Measurements from ENCODE around the gene NTRK3. TPM values are rescaled to one million over a fixed set of nuclear protein-coding genes. Genes with fewer than 3 reads are reported as not detected.

NTRK3 gene
- total RNA-seq, 1 experiment from 2014 or later = not detected

DNA sequence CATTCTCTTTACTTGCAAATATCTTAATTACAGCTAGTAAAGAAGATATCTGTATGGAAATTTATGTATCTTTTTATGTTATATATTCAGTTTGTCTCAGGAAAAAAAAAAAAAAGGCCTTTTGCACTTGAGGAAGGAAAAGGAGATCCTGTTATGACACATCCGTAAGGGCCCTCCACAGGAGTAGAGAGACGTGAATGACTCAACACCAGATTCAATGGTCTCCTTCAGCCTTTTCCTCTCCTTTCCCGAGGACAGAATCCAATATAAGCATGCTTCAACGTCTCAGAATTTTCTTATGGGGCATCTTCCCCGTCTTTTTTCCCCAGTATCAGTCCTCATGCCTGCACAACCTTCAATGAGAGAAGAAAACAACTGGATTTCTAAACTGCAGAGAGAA lies 340.3 kb downstream of the NTRK3 start:
- POLR2A ChIA-PET = no interaction called here
- no peaks in the 10 kb centered on the region for H3K27me3 ChIP-seq (replicated peaks; ENCODE audit: control insufficient read depth, insufficient read depth, low read length)
- H3K9me3 ChIP-seq = no peaks in the 10 kb centered on the region
- Mint-ChIP-seq H3K4me3 (ENCODE audit: unreplicated experiment) (no peak overlapping the region), H3K27me3 (ENCODE audit: insufficient read depth, unreplicated experiment) (peaks cover 8% of the 10 kb centered on the region), H3K9me3 (ENCODE audit: unreplicated experiment) (no peaks in the 10 kb centered on the region), H3K4me1 (ENCODE audit: low read depth, unreplicated experiment) (no peaks in the 10 kb centered on the region), H3K27ac (ENCODE audit: unreplicated experiment) (no peak overlapping the region), H3K36me3 (ENCODE audit: insufficient read depth, unreplicated experiment) (no peaks in the 10 kb centered on the region)
- H3K4me3 ChIP-seq (ENCODE audit: low read depth, low read length) = no peak overlapping the region
- CTCF ChIA-PET = no interaction called here
- H3K36me3 ChIP-seq (ENCODE audit: control insufficient read depth, insufficient read depth, low read length) = no peaks in the 10 kb centered on the region
- BruUV-seq (replicated peaks) = no TSS peak
- no peaks in the 10 kb centered on the region for H3K4me1 ChIP-seq
- DNase-seq = no peak
- intact Hi-C loops (cut with micrococcal nuclease; ENCODE audit: unreplicated experiment) = no loop called here
- TF ChIP-seq, protein P1, sequence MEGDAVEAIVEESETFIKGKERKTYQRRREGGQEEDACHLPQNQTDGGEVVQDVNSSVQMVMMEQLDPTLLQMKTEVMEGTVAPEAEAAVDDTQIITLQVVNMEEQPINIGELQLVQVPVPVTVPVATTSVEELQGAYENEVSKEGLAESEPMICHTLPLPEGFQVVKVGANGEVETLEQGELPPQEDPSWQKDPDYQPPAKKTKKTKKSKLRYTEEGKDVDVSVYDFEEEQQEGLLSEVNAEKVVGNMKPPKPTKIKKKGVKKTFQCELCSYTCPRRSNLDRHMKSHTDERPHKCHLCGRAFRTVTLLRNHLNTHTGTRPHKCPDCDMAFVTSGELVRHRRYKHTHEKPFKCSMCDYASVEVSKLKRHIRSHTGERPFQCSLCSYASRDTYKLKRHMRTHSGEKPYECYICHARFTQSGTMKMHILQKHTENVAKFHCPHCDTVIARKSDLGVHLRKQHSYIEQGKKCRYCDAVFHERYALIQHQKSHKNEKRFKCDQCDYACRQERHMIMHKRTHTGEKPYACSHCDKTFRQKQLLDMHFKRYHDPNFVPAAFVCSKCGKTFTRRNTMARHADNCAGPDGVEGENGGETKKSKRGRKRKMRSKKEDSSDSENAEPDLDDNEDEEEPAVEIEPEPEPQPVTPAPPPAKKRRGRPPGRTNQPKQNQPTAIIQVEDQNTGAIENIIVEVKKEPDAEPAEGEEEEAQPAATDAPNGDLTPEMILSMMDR (IDR thresholded peaks at IDR 0.05; ENCODE audit: insufficient read depth in 1 of 2, low read depth in 1 of 2, low read length in 1 of 2, severe bottlenecking in 1 of 2, unreplicated experiment in 1 of 2) = no peak

DNA sequence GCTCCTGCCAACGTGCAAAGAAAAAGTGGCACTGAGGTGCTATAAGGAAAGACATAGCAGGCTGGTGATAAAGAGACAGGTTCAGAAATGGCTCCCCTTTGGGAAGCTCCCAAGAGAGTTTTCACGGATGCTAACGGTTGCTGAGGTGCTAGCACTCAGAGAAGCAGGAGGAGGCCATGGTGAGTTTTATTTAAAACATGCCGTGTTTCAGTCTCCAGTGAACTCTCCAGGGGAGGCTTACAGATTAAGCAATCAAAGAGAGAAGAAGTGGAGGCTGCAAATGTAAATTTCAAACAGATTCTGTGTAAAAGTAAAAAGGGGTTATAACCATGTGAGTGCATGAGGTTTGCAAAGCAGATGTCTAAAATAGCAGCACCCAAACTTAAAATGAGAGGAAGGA lies 346.2 kb downstream of the NTRK3 start:
- intact Hi-C loops (cut with micrococcal nuclease; ENCODE audit: unreplicated experiment) = no loop called here
- Histone ChIP-seq H3K9me3 (no peaks in the 10 kb centered on the region), H3K36me3 (ENCODE audit: control insufficient read depth, insufficient read depth, low read length) (no peaks in the 10 kb centered on the region), H3K4me1 (no peaks in the 10 kb centered on the region), H3K27me3 (replicated peaks; ENCODE audit: control insufficient read depth, insufficient read depth, low read length) (no peaks in the 10 kb centered on the region), H3K4me3 (ENCODE audit: low read depth, low read length) (no peak overlapping the region)
- no peak overlapping the region for H3K4me3 Mint-ChIP-seq (ENCODE audit: unreplicated experiment)
- no peak for DNase-seq
- no peaks in the 10 kb centered on the region for H3K36me3 Mint-ChIP-seq (ENCODE audit: insufficient read depth, unreplicated experiment)
- H3K9me3 Mint-ChIP-seq (ENCODE audit: unreplicated experiment) = no peaks in the 10 kb centered on the region
- H3K4me1 Mint-ChIP-seq (ENCODE audit: low read depth, unreplicated experiment) = no peaks in the 10 kb centered on the region
- POLR2A ChIA-PET = no interaction called here
- H3K27ac Mint-ChIP-seq (ENCODE audit: unreplicated experiment) = no peak overlapping the region
- H3K27me3 Mint-ChIP-seq (ENCODE audit: insufficient read depth, unreplicated experiment) = peaks cover 25% of the 10 kb centered on the region
- BruUV-seq (replicated peaks) = no TSS peak
- TF ChIP-seq, protein P1 (IDR thresholded peaks at IDR 0.05; ENCODE audit: insufficient read depth in 1 of 2, low read depth in 1 of 2, low read length in 1 of 2, severe bottlenecking in 1 of 2, unreplicated experiment in 1 of 2) = no peak
- CTCF ChIA-PET = no interaction called here

DNA sequence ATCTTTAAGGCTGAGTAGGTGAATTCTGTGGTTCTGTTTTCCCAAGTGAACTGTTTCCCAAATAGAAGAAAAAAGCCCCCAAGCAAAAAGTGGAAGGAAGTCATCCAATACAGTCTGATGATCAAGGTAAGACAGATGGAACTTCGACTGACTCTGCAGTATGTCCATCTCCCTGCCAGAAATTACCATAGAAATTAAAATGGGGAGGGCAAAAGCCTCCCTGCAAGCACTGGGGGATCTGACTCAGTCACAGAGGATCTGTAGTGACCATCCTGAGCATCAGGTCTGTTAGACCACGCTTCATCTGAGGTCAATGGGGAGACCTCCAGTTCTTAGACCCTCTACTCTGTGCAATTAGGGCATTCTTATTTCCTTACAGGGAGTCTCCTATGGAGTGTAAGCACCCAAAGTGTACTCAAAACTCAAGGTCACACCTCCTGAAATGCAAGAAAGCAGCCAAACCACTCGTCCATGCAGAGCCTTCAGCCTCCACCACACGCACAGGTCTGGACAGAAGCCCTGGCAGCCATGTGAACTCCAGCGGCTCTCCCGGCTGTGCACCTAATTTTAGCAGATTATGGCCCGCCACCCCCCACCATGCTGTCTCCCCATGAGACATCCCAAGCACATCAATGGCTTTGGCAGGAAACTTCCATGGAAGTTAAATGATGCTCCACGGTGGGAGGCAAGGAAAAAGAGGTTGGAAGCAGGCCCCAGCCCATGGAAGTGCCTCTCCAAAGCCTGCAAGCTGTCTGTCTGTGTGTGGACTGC lies 348.7 kb downstream of the NTRK3 start:
- TF ChIP-seq, protein P1 (IDR thresholded peaks at IDR 0.05; ENCODE audit: insufficient read depth in 1 of 2, low read depth in 1 of 2, low read length in 1 of 2, severe bottlenecking in 1 of 2, unreplicated experiment in 1 of 2) = no peak
- no TSS peak for BruUV-seq (replicated peaks)
- Histone ChIP-seq H3K36me3 (ENCODE audit: control insufficient read depth, insufficient read depth, low read length) (no peaks in the 10 kb centered on the region), H3K9me3 (no peaks in the 10 kb centered on the region), H3K27me3 (replicated peaks; ENCODE audit: control insufficient read depth, insufficient read depth, low read length) (no peaks in the 10 kb centered on the region), H3K4me1 (no peaks in the 10 kb centered on the region), H3K4me3 (ENCODE audit: low read depth, low read length) (no peak overlapping the region)
- no peaks in the 10 kb centered on the region for H3K36me3 Mint-ChIP-seq (ENCODE audit: insufficient read depth, unreplicated experiment)
- ChIA-PET CTCF (no interaction called here), POLR2A (no interaction called here)
- H3K9me3 Mint-ChIP-seq (ENCODE audit: unreplicated experiment) = no peaks in the 10 kb centered on the region
- intact Hi-C loops (cut with micrococcal nuclease; ENCODE audit: unreplicated experiment) = no loop called here
- H3K27me3 Mint-ChIP-seq (ENCODE audit: insufficient read depth, unreplicated experiment) = peaks cover 25% of the 10 kb centered on the region
- H3K4me1 Mint-ChIP-seq (ENCODE audit: low read depth, unreplicated experiment) = no peaks in the 10 kb centered on the region
- DNase-seq = no peak
- no peak overlapping the region for H3K27ac Mint-ChIP-seq (ENCODE audit: unreplicated experiment)
- no peak overlapping the region for H3K4me3 Mint-ChIP-seq (ENCODE audit: unreplicated experiment)

Data from Caco-2 (cell line).